ENCODE data around the gene MADD. TPM values are rescaled to one million over a fixed set of nuclear protein-coding genes. Genes with fewer than 3 reads are reported as not detected.

MADD gene
- polyA plus RNA-seq, 1 donor from 2014 or later, result 66.9 TPM

DNA sequence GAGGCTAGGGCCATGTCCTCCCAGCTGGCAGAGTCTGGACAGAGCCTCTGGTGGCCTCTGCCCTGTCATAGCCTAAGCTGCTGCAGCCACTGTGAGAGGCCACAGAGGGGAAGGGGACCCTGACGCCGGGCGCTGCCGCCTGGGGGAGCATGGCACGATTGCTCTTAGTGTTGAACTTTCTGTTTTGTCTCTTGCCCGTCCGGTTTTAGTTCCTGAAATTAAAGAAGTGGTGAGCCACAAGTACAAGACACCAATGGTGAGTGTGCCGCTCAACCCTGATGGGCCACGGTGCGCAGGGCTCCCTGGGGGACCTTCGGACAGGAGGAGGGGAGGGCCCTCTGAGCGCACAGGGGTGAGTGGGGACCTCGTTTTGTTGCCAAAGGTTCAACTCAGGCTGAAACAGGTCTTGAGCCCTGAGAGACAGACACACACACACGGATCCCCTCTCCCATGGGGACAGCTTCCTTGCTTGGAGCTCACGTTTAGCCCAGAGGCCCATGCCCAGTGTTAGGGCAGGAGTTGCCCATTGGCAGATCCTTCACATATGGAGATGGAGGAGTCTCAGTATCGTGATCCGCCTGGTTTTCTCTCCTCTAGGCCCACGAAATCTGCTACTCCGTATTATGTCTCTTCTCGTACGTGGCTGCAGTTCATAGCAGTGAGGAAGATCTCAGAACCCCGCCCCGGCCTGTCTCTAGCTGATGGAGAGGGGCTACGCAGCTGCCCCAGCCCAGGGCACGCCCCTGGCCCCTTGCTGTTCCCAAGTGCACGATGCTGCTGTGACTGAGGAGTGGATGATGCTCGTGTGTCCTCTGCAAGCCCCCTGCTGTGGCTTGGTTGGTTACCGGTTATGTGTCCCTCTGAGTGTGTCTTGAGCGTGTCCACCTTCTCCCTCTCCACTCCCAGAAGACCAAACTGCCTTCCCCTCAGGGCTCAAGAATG is 58.8 kb downstream of the MADD start:
- no peaks in the 10 kb centered on the region for H3K9me3 ChIP-seq (ENCODE audit: low read length)
- H3K9me2 ChIP-seq (ENCODE audit: insufficient read depth, low read length), result no peaks in the 10 kb centered on the region
- no peak overlapping the region for H3K4me3 ChIP-seq (ENCODE audit: low read length)
- H3K36me3 ChIP-seq (ENCODE audit: insufficient read depth, low read length), result no peaks in the 10 kb centered on the region
- no peaks in the 10 kb centered on the region for H3F3A ChIP-seq (ENCODE audit: insufficient read depth, low read length, poor library complexity, severe bottlenecking)
- TF ChIP-seq SMC3 (conservative IDR thresholded peaks at IDR 0.05; ENCODE audit: poor library complexity), result no peak
- TF ChIP-seq, protein P1, sequence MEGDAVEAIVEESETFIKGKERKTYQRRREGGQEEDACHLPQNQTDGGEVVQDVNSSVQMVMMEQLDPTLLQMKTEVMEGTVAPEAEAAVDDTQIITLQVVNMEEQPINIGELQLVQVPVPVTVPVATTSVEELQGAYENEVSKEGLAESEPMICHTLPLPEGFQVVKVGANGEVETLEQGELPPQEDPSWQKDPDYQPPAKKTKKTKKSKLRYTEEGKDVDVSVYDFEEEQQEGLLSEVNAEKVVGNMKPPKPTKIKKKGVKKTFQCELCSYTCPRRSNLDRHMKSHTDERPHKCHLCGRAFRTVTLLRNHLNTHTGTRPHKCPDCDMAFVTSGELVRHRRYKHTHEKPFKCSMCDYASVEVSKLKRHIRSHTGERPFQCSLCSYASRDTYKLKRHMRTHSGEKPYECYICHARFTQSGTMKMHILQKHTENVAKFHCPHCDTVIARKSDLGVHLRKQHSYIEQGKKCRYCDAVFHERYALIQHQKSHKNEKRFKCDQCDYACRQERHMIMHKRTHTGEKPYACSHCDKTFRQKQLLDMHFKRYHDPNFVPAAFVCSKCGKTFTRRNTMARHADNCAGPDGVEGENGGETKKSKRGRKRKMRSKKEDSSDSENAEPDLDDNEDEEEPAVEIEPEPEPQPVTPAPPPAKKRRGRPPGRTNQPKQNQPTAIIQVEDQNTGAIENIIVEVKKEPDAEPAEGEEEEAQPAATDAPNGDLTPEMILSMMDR (IDR thresholded peaks at IDR 0.05; ENCODE audit: poor library complexity, severe bottlenecking), result no peak
- no peak for TF ChIP-seq EZH2 (IDR thresholded peaks at IDR 0.05; ENCODE audit: borderline replicate concordance, insufficient read depth, low read length, poor library complexity, severe bottlenecking)
- no peak for TF ChIP-seq EP300 (conservative IDR thresholded peaks at IDR 0.05; ENCODE audit: poor library complexity, severe bottlenecking)
- TF ChIP-seq, protein P2, sequence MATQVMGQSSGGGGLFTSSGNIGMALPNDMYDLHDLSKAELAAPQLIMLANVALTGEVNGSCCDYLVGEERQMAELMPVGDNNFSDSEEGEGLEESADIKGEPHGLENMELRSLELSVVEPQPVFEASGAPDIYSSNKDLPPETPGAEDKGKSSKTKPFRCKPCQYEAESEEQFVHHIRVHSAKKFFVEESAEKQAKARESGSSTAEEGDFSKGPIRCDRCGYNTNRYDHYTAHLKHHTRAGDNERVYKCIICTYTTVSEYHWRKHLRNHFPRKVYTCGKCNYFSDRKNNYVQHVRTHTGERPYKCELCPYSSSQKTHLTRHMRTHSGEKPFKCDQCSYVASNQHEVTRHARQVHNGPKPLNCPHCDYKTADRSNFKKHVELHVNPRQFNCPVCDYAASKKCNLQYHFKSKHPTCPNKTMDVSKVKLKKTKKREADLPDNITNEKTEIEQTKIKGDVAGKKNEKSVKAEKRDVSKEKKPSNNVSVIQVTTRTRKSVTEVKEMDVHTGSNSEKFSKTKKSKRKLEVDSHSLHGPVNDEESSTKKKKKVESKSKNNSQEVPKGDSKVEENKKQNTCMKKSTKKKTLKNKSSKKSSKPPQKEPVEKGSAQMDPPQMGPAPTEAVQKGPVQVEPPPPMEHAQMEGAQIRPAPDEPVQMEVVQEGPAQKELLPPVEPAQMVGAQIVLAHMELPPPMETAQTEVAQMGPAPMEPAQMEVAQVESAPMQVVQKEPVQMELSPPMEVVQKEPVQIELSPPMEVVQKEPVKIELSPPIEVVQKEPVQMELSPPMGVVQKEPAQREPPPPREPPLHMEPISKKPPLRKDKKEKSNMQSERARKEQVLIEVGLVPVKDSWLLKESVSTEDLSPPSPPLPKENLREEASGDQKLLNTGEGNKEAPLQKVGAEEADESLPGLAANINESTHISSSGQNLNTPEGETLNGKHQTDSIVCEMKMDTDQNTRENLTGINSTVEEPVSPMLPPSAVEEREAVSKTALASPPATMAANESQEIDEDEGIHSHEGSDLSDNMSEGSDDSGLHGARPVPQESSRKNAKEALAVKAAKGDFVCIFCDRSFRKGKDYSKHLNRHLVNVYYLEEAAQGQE (IDR thresholded peaks at IDR 0.05; ENCODE audit: borderline replicate concordance), result no peak
- TF ChIP-seq TAF1 (IDR thresholded peaks at IDR 0.05; ENCODE audit: low read depth), result no peak
- no peak for TF ChIP-seq MXI1 (conservative IDR thresholded peaks at IDR 0.05; ENCODE audit: poor library complexity, severe bottlenecking)
- no peak for TF ChIP-seq POLR2AphosphoS5 (IDR thresholded peaks at IDR 0.05)
- no peak for TF ChIP-seq RAD21 (conservative IDR thresholded peaks at IDR 0.05)
- H4K20me1 ChIP-seq (ENCODE audit: insufficient read depth), result no peaks in the 10 kb centered on the region
- H3K9ac ChIP-seq (ENCODE audit: low read length), result no peak overlapping the region
- H3K27me3 ChIP-seq (ENCODE audit: insufficient read depth, low read depth, low read length), result no peaks in the 10 kb centered on the region
- no peak overlapping the region for H2AFZ ChIP-seq (ENCODE audit: low read depth, low read length)
- no peak overlapping the region for H3K27ac ChIP-seq (ENCODE audit: low read length)
- no peaks in the 10 kb centered on the region for H3K79me2 ChIP-seq (replicated peaks; ENCODE audit: insufficient read depth, low read length)
- no peak overlapping the region for H3K4me2 ChIP-seq (ENCODE audit: low read length)

DNA sequence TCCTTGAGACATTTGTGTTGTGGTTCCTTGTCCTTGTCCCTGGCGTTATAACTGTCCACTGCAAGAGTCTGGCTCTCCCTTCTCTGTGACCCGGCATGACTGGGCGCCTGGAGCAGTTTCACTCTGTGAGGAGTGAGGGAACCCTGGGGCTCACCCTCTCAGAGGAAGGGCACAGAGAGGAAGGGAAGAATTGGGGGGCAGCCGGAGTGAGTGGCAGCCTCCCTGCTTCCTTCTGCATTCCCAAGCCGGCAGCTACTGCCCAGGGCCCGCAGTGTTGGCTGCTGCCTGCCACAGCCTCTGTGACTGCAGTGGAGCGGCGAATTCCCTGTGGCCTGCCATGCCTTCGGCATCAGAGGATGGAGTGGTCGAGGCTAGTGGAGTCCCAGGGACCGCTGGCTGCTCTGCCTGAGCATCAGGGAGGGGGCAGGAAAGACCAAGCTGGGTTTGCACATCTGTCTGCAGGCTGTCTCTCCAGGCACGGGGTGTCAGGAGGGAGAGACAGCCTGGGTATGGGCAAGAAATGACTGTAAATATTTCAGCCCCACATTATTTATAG is 59.6 kb downstream of the MADD start:
- H3K9me2 ChIP-seq (ENCODE audit: insufficient read depth, low read length), result no peaks in the 10 kb centered on the region
- H3K4me3 ChIP-seq (ENCODE audit: low read length), result no peak overlapping the region
- H4K20me1 ChIP-seq (ENCODE audit: insufficient read depth), result no peaks in the 10 kb centered on the region
- TF ChIP-seq POLR2AphosphoS5 (IDR thresholded peaks at IDR 0.05), result no peak
- TF ChIP-seq, protein P2 (IDR thresholded peaks at IDR 0.05; ENCODE audit: borderline replicate concordance), result no peak
- TF ChIP-seq, protein P1 (IDR thresholded peaks at IDR 0.05; ENCODE audit: poor library complexity, severe bottlenecking), result no peak
- TF ChIP-seq EP300 (conservative IDR thresholded peaks at IDR 0.05; ENCODE audit: poor library complexity, severe bottlenecking), result no peak
- no peak overlapping the region for H3K27ac ChIP-seq (ENCODE audit: low read length)
- H3K79me2 ChIP-seq (replicated peaks; ENCODE audit: insufficient read depth, low read length), result no peaks in the 10 kb centered on the region
- H2AFZ ChIP-seq (ENCODE audit: low read depth, low read length), result no peak overlapping the region
- H3K9ac ChIP-seq (ENCODE audit: low read length), result no peak overlapping the region
- no peaks in the 10 kb centered on the region for H3K9me3 ChIP-seq (ENCODE audit: low read length)
- no peaks in the 10 kb centered on the region for H3K27me3 ChIP-seq (ENCODE audit: insufficient read depth, low read depth, low read length)
- H3K36me3 ChIP-seq (ENCODE audit: insufficient read depth, low read length), result no peaks in the 10 kb centered on the region
- no peaks in the 10 kb centered on the region for H3F3A ChIP-seq (ENCODE audit: insufficient read depth, low read length, poor library complexity, severe bottlenecking)
- H3K4me2 ChIP-seq (ENCODE audit: low read length), result no peak overlapping the region
